ENCODE data around the gene CHID1.

Gene CHID1

GRCh38 chr11:864898-865297 is 45.7 kb downstream of the CHID1 start:
- DNase-seq (ENCODE audit: low read depth): no peak

- no peak for DNase-seq (ENCODE audit: low read depth)
Observed at GRCh38 chr11:863910-864827, 46.4 kb downstream of the CHID1 start.

- DNase-seq (ENCODE audit: low read depth): no peak
Observed at GRCh38 chr11:863023-863909, 47.3 kb downstream of the CHID1 start.

- no peak for DNase-seq (ENCODE audit: low read depth)
Observed at GRCh38 chr11:862696-863022, 48.0 kb downstream of the CHID1 start.

GRCh38 chr11:862081-862661 is 48.4 kb downstream of the CHID1 start:
- no peak for DNase-seq (ENCODE audit: low read depth)

- DNase-seq (ENCODE audit: low read depth): no peak
Observed at GRCh38 chr11:861105-861479, 49.5 kb downstream of the CHID1 start.

- DNase-seq (ENCODE audit: low read depth): no peak
Observed at GRCh38 chr11:860234-861104, 50.1 kb downstream of the CHID1 start.

- no peak for DNase-seq (ENCODE audit: low read depth)
Observed at GRCh38 chr11:859394-860131, 51.0 kb downstream of the CHID1 start.

- no peak for DNase-seq (ENCODE audit: low read depth)
Observed at GRCh38 chr11:858762-859339, 51.8 kb downstream of the CHID1 start.

- no peak for DNase-seq (ENCODE audit: low read depth)
Observed at GRCh38 chr11:858053-858761, 52.4 kb downstream of the CHID1 start.

- DNase-seq (ENCODE audit: low read depth): no peak
Observed at GRCh38 chr11:856397-856796, 54.2 kb downstream of the CHID1 start.

GRCh38 chr11:855796-856195 is 54.8 kb downstream of the CHID1 start:
- DNase-seq (ENCODE audit: low read depth): no peak

- no peak for DNase-seq (ENCODE audit: low read depth)
Observed at GRCh38 chr11:855330-855674, 55.3 kb downstream of the CHID1 start.

- DNase-seq (ENCODE audit: low read depth): no peak
Observed at GRCh38 chr11:854601-855329, 55.8 kb downstream of the CHID1 start.

GRCh38 chr11:853682-854448 is 56.7 kb downstream of the CHID1 start:
- DNase-seq (ENCODE audit: low read depth): no peak

GRCh38 chr11:852762-853161 is 57.8 kb downstream of the CHID1 start:
- no peak for DNase-seq (ENCODE audit: low read depth)

- no peak for DNase-seq (ENCODE audit: low read depth)
Observed at GRCh38 chr11:850775-851763, 59.5 kb downstream of the CHID1 start.
